Measurements from ENCODE around the gene NMNAT3. TPM values are rescaled to one million over a fixed set of nuclear protein-coding genes. Genes with fewer than 3 reads are reported as not detected.

Gene NMNAT3
- total RNA-seq, 1 donor from 2014 or later: 2.0 TPM

DNA sequence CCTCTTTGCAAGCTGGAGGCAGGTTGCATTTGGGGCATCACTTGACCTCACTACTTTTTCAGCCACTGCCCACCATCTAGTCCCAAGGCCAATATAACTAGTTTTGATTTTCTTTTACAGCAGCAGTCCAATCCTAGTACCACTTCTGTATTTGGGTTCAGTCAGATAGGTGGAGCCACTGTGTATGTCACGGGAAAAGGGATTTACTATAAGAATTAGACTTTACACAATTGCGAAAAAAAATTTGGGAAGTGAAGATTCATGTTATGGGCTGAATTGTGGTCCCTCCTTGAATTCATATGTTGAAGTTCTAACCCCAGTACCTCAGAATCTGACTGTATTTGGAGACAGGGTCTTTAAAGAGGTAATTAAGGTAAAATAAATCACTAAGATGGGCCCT is 37.4 kb upstream of the NMNAT3 start:
- Mint-ChIP-seq H3K4me3 (ENCODE audit: unreplicated experiment) (no peak overlapping the region), H3K36me3 (ENCODE audit: low read depth) (no peaks in the 10 kb centered on the region), H3K9me3 (ENCODE audit: low read depth) (no peaks in the 10 kb centered on the region), H3K4me1 (ENCODE audit: low read depth) (peaks cover 13% of the 10 kb centered on the region), H3K27me3 (ENCODE audit: low read depth) (peaks cover 22% of the 10 kb centered on the region), H3K27ac (ENCODE audit: unreplicated experiment) (no peak overlapping the region)
- TF ChIP-seq, protein P1, sequence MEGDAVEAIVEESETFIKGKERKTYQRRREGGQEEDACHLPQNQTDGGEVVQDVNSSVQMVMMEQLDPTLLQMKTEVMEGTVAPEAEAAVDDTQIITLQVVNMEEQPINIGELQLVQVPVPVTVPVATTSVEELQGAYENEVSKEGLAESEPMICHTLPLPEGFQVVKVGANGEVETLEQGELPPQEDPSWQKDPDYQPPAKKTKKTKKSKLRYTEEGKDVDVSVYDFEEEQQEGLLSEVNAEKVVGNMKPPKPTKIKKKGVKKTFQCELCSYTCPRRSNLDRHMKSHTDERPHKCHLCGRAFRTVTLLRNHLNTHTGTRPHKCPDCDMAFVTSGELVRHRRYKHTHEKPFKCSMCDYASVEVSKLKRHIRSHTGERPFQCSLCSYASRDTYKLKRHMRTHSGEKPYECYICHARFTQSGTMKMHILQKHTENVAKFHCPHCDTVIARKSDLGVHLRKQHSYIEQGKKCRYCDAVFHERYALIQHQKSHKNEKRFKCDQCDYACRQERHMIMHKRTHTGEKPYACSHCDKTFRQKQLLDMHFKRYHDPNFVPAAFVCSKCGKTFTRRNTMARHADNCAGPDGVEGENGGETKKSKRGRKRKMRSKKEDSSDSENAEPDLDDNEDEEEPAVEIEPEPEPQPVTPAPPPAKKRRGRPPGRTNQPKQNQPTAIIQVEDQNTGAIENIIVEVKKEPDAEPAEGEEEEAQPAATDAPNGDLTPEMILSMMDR (IDR thresholded peaks at IDR 0.05): no peak
- DNase-seq (ENCODE audit: low spot score): no peak

DNA sequence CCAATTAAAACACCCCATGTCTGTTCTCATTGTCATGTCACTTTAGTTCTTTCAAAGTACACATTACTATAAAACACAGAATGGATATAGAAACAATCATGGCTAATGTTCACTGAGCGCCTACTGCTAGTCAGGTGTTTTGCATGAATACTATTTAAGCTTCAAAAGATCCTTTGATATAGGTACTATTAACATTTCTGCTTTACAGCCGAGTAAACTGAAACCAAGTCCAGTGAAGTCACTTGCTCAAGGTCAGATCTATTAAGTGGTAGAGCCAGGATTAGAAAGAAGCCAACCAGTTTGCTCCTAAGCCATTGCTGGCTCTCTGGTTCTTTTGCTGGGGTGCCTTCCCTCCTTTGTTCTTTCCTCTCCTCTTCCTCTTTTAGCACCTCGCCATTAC is 32.4 kb upstream of the NMNAT3 start:
- no peak for DNase-seq (ENCODE audit: low spot score)
- Mint-ChIP-seq H3K27me3 (ENCODE audit: low read depth) (peaks cover 27% of the 10 kb centered on the region), H3K4me1 (ENCODE audit: low read depth) (no peaks in the 10 kb centered on the region), H3K27ac (ENCODE audit: unreplicated experiment) (no peak overlapping the region), H3K4me3 (ENCODE audit: unreplicated experiment) (no peak overlapping the region), H3K9me3 (ENCODE audit: low read depth) (no peaks in the 10 kb centered on the region), H3K36me3 (ENCODE audit: low read depth) (no peaks in the 10 kb centered on the region)
- TF ChIP-seq, protein P1 (IDR thresholded peaks at IDR 0.05): no peak

- Mint-ChIP-seq H3K4me3 (ENCODE audit: unreplicated experiment) (no peak overlapping the region), H3K9me3 (ENCODE audit: low read depth) (peaks cover 3% of the 10 kb centered on the region), H3K4me1 (ENCODE audit: low read depth) (no peaks in the 10 kb centered on the region), H3K27me3 (ENCODE audit: low read depth) (peaks cover 29% of the 10 kb centered on the region), H3K27ac (ENCODE audit: unreplicated experiment) (no peak overlapping the region), H3K36me3 (ENCODE audit: low read depth) (no peaks in the 10 kb centered on the region)
- DNase-seq (ENCODE audit: low spot score): no peak
- TF ChIP-seq, protein P1 (IDR thresholded peaks at IDR 0.05): no peak
Observed at GRCh38 chr3:139705631-139706030, 27.9 kb upstream of the NMNAT3 start.

DNA sequence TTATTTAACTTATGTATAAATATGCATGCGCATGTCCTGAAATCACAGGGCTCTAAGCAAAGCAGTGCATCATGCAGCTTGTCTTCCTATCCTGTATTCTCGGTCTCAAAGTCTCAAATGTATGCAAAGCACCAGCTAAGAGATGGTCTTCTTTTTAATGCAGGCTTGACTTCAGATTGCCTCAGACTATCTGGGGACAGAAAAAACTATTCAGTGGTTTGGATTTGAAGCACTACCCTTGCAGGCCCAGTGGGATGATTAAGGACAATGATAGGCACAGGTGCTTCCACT is 18.5 kb upstream of the NMNAT3 start:
- Mint-ChIP-seq H3K4me1 (ENCODE audit: low read depth) (peaks cover 8% of the 10 kb centered on the region), H3K27me3 (ENCODE audit: low read depth) (peaks cover 23% of the 10 kb centered on the region), H3K4me3 (ENCODE audit: unreplicated experiment) (no peak overlapping the region), H3K27ac (ENCODE audit: unreplicated experiment) (no peak overlapping the region), H3K9me3 (ENCODE audit: low read depth) (no peaks in the 10 kb centered on the region), H3K36me3 (ENCODE audit: low read depth) (no peaks in the 10 kb centered on the region)
- no peak for DNase-seq (ENCODE audit: low spot score)
- TF ChIP-seq, protein P1 (IDR thresholded peaks at IDR 0.05): no peak

DNA sequence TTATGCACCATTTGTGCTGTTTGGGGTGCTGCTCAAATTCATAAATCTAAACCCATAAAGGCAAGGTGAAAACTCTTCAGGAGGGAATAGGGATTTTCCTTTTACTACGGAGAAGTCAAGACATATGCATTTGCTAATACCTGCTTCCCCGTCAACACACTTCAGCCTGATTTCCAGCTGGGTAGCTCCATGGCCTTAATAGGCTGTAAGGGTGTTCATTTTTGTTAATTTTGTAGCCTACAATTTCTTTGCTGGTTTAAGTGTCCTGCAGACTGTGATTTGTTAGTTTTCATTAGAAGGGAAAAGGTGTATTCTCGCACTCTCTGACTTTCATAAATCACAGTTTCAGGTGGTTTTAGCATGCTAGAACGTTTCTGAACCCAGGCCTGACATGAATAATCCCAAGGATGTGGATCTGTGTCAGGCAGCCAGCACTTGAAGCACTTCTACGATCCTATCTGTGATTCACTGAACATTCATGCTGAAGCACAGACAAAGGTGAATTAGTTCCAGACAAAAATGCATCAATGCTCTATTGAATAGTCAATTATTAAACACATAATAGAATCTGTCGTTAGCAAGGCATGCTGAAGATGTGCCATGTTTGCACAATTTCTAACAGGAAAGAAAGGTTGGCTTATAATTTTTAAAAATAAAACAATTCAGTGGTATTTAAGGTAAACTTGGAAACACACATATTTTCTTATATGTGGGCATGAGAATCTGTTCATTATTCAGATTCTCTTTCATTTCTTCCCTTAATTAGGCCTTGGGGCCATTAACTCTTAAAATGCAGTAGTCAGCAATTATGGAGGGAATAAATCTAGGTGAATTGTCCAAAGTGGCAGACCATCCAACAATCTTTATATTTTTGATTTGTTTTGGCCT is 17.9 kb upstream of the NMNAT3 start:
- H3K36me3 Mint-ChIP-seq (ENCODE audit: low read depth): no peaks in the 10 kb centered on the region
- peaks cover 8% of the 10 kb centered on the region for H3K4me1 Mint-ChIP-seq (ENCODE audit: low read depth)
- H3K27ac Mint-ChIP-seq (ENCODE audit: unreplicated experiment): no peak overlapping the region
- peaks cover 21% of the 10 kb centered on the region for H3K27me3 Mint-ChIP-seq (ENCODE audit: low read depth)
- TF ChIP-seq, protein P1 (IDR thresholded peaks at IDR 0.05): no peak
- no peak for DNase-seq (ENCODE audit: low spot score)
- no peaks in the 10 kb centered on the region for H3K9me3 Mint-ChIP-seq (ENCODE audit: low read depth)
- H3K4me3 Mint-ChIP-seq (ENCODE audit: unreplicated experiment): no peak overlapping the region

Measured in chondrocyte (in vitro differentiated cells).